ENCODE measurements around the gene MALT1.

MALT1 gene

GRCh38 chr18:58694221-58694620, 23.0 kb downstream of the MALT1 start:
- DNase-seq = no peak

- DNase-seq = no peak
Measured at GRCh38 chr18:58694720-58695468, 23.6 kb downstream of the MALT1 start.

GRCh38 chr18:58695772-58696171, 24.5 kb downstream of the MALT1 start:
- no peak for DNase-seq

GRCh38 chr18:58697146-58697545, 25.9 kb downstream of the MALT1 start:
- DNase-seq = no peak

- no peak for DNase-seq
Measured at GRCh38 chr18:58698701-58699193, 27.5 kb downstream of the MALT1 start.

GRCh38 chr18:58699551-58699950, 28.3 kb downstream of the MALT1 start:
- DNase-seq = no peak

- no peak for DNase-seq
Measured at GRCh38 chr18:58700209-58700608, 28.9 kb downstream of the MALT1 start.

- no peak for DNase-seq
Measured at GRCh38 chr18:58712930-58713329, 41.7 kb downstream of the MALT1 start.

- DNase-seq = no peak
Measured at GRCh38 chr18:58714259-58714658, 43.0 kb downstream of the MALT1 start.

- no peak for DNase-seq
Measured at GRCh38 chr18:58714821-58715220, 43.6 kb downstream of the MALT1 start.

- no peak for DNase-seq
Measured at GRCh38 chr18:58715540-58715939, 44.3 kb downstream of the MALT1 start.

- peak in 1 of 2 donors; percentile 35 for DNase-seq
Measured at GRCh38 chr18:58716060-58716756, 44.9 kb downstream of the MALT1 start.

GRCh38 chr18:58721566-58722239, 50.4 kb downstream of the MALT1 start:
- no peak for DNase-seq

GRCh38 chr18:58723810-58724602, 52.7 kb downstream of the MALT1 start:
- no peak for DNase-seq

- DNase-seq = no peak
Measured at GRCh38 chr18:58726671-58727070, 55.4 kb downstream of the MALT1 start.

- DNase-seq = no peak
Measured at GRCh38 chr18:58727776-58728500, 56.7 kb downstream of the MALT1 start.

- DNase-seq = no peak
Measured at GRCh38 chr18:58728719-58729118, 57.5 kb downstream of the MALT1 start.

GRCh38 chr18:58730618-58731017, 59.4 kb downstream of the MALT1 start:
- DNase-seq = no peak

- DNase-seq = no peak
Measured at GRCh38 chr18:58732471-58732870, 61.2 kb downstream of the MALT1 start.

- no peak for DNase-seq
Measured at GRCh38 chr18:58733866-58734265, 62.6 kb downstream of the MALT1 start.

- no peak for DNase-seq
Measured at GRCh38 chr18:58738322-58738721, 67.1 kb downstream of the MALT1 start.

GRCh38 chr18:58745914-58746313, 74.6 kb downstream of the MALT1 start:
- no peak for DNase-seq

Data from bone marrow (tissue), 2 donors.